NCI-H82 (cell line): ENCODE measurements around the gene FAM120A.
"Not testable (repeated sequence)": the region's sequence is repeated elsewhere in the genome, so short reads cannot be mapped to it uniquely, and the experiment has no call there.

Experiments
- DNase-seq: peaks from one replicate; lab custom pipeline; 2025; lab: John Stamatoyannopoulos, UW

The FAM120A gene

DNA sequence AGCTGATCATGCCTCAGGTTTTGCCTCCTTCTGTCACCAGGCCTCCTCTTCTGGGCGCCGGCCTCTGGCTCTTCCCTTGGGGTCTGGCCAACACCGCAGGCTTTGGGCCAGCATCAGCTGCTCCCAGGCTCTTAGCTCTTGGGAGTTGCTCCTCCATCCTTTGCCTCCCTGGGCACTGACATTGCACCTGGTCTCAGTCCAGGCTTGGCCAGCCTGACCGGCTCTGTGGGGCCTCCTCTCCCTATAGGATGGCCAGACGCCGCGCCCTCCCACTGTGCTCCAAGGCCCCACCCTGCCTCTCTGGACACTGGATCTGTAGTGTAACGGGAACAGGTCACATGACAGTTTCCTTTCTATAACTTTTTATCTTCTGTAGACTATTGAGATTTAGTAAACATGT is 59.7 kb downstream of the FAM120A start:
- not testable (repeated sequence) for DNase-seq

DNA sequence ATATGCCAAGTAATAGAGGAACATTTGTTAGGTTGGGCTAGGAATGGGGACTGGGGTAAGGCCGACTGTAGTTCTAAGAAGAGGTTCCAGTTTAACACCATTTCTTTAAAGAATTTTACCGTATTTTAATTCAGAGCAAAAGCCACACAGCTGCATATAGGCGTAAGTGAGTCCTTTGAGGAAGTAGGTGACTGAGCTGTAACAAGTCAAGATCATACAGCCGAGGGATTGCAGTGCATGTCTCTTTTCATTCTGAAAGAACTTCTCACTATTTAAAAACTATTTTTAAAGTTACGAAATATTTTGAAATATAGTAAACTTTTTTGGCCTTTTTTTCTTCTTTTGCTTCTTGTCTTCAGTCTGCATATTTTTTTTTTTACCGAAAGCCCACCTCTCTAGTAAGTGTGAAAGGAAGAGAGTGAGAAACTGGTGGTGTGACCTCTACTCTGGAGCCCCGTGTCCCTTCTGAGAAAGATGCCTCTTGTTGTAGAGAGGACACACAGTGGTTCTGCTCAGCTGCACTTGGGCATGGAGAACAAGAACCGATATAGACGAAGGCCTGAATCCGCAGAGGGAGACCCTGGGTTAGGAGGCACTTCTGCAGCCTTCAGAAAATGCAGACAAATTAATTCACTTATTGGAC is 60.8 kb downstream of the FAM120A start:
- not testable (repeated sequence) for DNase-seq

DNA sequence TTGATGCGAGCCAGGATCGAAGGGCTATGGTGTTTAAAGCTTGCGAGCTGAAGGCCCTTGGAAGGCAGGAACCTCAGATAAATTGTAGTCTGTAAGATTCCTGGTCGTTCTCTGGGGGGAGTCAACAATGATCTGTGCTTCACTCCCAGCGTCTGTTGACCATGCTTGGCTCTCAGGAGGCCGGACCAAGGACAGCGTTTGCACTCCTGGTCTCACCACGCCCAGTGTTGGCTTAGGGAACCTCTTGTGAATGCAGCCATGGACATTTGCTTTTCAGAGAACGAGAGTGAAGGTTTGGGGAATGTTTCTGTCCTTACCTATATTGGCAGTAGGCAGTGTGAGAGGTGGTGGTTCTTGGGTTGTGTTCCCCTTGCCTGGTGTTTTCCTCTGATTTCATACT is 62.1 kb downstream of the FAM120A start:
- DNase-seq, result no peak

DNA sequence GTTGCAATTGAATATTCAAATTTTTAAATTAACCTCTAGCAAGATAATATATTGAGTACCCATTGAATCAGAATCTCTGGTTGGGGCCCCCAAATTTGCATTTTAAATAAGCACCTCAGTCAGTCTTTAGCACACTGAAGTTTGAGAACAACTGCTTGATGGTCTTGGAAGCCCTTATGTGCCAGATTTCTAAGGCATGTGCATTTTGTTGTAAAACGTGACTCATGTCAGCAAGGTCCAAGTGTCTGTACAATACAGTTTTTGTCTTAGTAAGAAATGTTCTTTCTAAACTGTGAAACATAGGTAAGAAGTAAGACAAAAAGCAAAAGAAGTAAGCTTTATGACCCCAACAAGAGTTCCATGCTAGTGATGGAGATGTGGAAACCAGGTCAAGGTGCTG is 65.8 kb downstream of the FAM120A start:
- no peak for DNase-seq

DNA sequence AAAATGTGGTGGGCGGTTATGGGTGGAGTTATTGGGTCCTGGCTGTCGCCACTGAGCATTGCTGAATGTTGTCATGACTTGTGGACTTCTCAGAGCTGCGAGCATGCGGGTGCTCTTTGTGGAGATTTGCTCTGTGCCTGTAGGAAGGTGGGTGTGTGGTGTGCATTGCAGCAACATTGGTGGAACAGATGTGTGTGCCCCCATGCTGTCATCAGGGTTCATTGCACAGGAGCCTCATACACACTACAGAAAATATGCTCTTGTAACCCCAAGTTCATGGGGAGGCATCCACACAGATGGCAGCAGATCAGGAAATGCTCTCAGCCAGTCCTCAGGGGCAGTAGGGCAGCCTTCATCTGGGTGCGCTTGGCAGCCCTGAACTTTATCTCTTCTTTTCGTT is 69.0 kb downstream of the FAM120A start:
- DNase-seq, result no peak

DNA sequence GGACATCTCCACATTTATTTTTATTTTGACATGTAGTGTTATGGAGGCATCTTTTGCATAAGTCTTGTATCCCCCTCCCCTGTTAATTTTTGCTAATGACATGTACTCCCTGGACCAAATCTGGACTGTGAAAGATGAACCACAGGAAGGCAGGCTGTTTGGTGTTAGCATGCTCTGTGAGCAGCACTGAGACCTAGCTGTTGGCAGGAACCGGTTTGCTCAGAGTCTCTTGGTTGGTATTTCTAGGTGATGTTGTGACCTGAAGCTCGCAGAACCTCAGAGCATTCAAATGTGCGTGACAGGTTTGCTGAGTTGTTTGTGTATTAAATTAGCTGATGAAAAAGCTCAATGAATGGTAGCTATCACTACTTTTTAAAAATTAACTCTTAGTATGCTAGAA is 71.3 kb downstream of the FAM120A start:
- no peak for DNase-seq

DNA sequence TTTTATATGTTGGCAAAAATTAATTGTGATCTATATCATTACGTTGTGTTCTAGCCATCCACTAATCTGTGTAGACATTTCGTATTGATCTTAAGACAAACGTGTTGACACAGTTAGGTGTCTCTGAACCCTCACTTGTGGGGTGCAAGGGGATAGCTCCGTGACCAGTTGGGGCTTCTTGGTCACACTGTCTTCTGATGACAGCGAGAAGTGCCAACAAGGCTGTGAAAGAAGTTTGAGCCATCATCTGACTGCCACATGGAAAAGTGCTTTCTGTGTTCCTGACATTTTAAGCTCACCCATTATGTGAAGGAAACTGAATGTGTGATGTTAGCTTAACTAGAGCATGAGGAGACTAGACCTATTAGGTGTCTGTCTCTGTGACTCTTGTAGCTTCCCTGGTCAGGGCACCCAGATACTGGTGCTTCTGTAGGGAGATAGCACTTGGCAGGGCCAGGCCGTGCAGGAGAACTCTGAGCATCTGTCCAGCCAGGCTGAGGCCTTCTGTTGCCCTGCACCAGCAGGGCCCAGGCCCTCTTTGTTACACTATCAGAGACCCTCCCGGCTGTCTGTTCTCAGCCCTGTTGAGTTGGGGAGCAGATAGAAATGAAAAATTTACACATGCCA is 72.1 kb downstream of the FAM120A start:
- no peak for DNase-seq

DNA sequence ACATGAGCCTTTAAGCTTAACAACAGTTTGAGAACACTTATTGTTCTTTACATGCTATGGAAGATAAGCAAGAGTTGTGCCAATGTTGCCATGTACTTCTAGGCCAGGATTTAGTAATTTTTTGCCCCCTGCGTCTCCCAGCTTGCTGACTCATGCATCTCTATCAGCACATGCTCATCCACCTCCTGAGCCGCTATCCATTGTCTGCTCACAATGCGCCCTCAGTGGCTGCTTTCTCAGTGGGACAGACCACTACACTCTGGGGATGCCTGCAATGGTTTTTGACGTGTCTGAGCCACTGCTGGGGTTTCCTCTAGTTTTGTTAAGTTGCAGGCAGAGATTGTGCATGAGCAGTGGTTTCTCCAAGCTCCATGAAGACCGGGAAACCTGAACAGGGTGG is 74.0 kb downstream of the FAM120A start:
- no peak for DNase-seq

DNA sequence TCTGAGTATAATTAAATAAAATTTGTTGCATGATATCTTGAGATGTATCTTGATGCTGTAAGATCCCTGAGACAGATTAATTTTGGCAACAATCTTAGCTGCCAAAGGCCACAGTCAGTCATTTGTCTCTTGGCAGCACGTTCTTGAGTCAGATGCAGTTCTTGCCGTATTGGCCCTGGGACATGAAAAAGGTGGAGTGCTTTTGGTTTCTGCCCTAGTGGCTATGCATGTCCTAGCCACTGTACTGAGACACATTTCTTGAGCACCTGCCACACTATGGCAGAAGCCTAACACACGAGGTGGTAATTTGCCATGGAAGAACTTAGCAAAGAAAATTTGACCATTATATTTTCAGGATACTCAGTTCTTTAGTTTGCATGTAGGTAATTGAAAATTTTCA is 79.9 kb downstream of the FAM120A start:
- DNase-seq, result no peak

DNA sequence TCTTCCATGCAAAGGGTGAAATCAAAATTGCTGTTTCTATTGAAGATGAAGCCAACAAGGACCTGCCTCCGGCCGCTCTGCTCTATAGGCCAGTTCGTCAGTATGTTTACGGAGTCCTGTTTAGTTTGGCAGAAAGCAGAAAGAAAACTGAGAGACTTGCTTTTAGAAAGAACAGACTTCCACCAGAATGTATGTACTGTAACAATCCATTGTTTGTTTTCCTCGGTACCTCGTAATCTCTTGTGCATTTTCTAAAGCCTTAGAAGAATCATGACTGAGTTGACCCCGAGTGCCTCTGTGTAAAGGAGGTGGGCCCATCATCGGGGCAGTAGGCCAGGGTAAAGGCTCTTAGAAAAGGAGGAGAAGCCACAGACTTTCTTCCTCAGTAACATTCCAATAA is 80.7 kb downstream of the FAM120A start:
- DNase-seq, result no peak

DNA sequence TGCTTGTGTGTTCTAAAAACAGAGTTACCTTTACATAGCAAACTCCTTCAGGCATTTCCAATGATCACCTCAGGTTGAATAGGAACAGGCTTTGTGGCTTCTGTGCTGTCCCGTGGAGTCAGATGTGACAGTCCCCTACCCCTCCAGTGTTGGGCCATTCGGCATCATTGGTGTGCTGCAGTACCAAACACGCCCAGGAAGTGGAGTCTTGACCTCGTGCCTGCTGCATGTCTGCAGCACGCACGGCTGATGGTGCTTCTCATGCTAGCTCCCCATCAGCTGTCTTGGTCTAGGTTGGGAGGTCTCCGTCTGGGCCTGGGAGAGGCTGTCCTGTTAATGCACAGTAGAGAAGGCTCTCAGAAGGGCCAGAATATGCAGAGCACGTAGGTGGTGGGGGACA is 82.4 kb downstream of the FAM120A start:
- no peak for DNase-seq

DNA sequence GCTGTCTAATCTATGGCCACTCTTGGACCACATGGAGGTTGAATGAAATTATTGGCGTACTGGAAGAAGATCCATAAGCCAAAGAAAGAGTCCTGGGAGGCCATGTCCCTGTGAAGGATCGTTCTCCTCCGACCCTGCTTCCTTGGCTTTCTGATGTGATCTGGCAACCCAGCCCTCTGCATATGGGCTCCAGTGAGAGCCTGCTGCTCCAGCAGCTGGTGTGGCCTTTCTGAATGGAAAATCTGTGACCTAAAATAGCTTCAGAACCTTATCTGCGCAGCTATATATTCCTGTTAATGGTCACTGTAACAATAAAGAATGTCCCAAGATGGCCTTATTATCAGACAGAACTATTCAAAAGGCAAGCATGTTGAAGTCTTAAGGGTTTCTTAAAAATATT is 84.7 kb downstream of the FAM120A start:
- DNase-seq, result no peak

DNA sequence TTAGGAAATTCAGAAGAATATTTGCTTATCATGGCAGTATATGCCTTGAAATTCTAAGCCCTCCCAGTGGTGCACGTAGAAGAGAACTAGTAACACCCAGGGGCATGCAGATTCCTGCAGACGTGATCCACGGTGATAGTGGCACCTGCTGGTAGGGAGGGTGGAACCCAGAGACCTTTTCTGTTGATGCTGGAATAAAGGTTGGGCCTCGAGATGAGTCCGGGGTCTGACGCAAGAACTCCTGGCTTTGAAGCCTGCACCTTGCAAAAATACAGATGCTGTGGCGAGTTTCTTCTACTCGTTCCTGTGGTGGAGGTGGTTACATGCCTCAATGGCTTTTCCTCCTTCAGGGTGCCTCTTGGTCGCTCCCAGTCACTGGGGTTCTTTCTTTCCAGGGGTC is 85.4 kb downstream of the FAM120A start:
- no peak for DNase-seq

DNA sequence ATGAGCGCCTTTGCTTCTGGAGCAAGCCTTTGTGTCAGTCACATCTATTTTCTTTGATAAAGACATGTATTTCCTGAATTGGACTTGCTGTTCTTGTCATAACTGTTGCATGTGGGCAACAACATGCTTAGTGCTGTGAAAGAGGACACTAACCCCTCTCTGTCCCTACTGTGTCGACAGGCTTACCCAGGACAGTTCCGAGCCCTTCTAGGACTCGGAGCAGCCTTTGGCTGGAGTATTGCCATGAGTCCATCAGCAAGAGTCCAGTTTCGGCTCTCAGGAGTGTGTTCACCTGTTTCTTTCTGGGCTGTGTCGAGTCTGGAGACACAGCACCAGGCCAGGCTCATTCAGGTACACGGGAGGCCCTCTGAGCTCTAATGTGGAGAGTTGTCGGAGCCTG is 88.8 kb downstream of the FAM120A start:
- DNase-seq, result no peak

DNA sequence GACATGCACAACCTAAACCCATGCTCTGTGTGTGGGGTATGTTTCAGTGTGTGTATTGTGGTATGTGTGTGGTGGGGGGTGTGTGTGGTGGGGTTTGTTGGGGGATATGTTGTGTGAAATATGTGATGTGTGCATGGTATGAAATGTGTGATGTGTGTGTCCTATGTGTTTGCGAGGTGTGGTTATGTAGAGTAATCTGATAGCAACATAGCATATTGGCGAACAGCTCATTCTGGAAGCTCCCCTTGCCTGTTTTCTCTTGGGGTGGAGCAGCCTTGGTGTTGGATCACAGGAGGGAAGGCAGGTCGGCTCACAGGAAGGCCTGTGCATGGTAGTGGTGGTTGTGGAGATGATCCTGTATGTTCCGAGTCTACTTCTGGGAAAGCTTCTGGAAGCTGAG is 89.5 kb downstream of the FAM120A start:
- no peak for DNase-seq

DNA sequence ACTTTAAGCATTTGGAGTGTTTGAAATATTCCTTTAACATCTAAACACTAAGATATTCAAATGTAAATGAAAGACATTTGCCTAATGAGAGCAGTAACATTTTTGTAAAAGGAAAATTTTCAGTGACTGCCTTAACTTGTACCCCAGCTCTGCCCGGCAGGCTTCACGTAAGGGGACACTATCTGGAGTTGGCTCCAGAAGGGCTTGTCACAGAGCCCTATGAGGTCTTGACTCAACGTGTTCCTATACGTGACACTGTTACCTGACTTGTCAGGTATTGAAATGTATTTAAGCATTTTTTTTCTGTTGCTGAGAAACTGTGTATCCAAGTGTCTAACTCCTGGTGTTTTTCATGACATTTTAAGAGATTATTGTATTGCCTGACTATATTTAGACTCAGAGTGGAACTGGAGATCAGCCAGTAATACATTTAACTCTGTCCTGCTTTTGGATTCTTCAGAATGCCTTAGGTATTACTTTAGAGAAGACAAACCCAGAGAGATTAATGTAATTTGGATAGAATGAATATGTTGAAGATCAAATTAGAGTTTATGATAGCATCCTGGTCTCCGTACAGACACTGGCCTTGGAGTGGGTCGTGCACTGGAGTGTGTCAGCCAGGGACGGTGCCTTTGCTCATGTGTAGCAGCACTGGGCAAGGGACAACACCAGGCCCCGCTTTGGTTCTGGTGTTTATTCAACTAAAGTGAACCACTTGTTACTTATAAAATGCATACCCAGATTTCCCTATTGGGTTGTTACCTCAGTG is 90.3 kb downstream of the FAM120A start:
- DNase-seq, result no peak

DNA sequence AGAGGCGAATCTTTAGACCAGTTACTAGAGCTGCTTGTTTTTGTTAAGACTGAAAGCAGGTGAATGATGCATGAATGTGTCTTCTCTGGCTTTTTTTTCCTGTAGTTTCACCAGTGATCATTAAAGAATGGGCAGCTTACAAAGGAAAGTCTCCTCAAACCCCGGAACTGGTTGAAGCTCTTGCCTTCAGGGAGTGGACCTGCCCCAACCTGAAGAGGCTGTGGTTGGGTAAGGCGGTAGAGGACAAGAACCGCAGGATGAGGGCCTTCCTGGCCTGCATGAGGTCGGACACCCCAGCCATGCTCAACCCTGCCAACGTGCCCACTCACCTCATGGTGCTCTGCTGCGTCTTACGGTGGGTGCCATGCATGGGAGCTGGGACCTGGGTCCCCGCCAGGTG is 91.6 kb downstream of the FAM120A start:
- no peak for DNase-seq

DNA sequence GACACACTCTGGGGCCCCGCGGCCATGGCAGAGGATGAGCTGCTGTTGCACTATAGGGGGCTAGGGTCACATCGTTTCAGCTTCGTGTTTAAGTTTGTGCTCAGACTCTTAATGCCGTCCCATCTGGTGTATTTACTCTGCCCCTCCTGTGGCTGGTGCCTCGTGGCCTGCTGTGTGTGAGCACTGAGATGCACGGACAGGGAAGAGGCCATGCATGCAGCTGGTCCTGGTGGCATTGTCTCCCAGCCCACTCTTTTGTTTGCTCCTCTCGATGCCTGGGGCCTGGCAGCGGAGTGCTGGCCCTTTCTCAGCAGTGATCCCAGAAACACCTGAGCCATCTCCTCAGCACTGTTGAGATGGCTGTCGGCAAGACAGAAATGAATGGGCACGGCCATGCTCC is 94.9 kb downstream of the FAM120A start:
- DNase-seq, result no peak

DNA sequence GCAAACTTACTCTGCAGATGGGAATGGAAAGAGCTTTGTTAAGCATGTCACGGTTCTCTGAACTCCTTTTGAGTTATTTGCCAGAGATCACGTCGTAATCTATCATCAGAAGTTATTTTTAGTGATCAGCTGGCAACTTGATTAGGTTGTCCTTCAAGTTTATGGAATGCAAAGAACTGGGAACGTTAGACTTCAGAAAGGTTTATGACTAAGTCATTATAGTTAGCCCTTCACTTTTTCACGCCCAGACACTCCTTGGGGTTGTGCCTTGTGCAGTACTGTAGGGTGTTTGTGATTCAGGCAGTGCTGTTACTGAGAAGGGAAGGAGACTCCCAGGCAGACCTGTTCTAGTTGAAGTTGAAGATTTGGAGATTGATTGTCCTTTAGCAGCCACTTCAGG is 98.1 kb downstream of the FAM120A start:
- no peak for DNase-seq

DNA sequence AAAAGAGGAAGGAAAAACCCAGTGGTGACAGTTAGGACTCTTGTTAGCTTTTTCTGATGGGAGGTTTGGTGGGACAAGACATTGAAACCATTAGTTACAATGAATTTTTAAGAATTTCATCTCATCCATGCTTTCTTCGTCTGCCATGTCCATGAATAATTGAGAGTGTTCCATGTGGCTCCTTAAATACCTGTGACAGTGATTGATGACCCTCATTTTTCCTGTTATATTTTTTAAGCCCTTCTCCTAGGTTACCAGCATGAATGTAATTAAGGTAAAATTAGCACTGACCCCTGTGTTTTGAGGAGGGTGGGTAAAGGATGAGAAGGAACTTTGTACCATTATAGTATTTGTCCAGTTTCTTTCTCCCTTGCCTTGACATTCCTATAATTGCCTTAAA is 101.4 kb downstream of the FAM120A start:
- no peak for DNase-seq

DNA sequence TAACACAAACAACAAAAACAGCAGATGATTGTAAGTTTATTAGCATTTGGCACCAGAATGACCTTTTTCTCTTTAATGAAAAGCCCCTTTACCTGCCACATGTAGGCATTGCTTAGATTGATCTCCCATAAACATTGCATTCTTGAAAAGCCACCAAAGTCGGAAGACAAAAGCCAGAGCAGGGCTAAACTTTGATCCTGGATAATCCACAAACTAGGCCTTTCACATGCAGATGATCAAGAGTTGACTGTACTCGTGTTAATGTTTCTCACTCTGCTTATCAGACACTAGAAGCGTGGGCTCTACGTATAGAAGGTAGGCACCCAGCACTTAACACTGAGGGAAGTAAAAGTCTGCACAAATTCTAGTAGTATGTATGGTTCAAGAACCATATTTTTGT is 103.9 kb downstream of the FAM120A start:
- no peak for DNase-seq

DNA sequence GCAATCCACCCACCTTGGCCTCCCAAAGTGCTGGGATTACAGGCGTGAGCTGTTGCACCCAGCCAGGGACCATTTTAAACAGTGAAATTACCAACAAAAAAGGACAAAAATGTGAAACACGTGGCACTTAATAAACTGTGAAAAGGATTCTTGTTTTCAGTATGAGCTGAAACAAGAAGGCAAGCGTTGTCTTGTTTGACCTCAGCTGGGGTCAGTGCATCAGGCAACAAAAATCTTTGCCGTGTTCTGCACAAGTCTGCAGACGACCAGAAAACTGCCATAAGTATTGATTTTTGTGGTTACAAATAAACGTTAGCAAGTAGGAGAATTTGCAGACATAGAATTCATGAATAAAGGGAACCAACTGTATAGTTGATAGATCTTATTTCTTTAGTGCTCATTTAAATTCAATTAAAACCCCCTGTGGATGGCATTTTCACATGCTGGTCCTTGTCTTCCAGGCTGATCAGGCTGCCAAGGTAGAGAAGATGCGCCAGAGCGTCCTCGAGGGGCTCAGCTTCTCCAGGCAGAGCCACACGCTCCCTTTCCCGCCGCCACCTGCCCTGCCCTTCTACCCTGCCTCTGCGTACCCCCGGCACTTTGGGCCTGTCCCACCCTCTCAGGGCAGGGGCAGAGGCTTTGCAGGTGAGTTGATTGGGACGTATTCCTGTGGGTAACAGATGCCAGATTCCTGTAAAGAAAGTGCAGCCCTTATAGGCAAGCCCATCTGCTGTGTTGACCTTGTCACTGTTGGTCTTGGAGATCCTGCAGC is 106.1 kb downstream of the FAM120A start:
- no peak for DNase-seq

DNA sequence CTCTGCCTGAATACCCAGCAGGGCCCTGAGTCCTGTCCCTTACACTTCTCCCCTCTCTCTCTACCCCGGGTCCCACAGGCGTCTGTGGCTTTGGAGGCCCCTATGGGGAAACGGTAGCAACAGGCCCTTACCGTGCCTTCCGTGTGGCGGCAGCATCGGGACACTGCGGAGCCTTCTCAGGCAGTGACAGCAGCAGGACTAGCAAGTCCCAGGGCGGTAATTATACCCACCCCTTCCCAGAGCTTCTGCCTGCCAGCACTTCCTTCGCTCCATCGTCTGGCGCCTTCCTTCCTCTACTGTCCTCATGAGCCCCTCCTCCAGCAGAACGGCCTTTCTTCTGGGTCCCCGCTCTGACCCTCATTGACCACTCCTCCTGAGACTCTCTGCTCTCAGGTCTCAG is 107.0 kb downstream of the FAM120A start:
- DNase-seq, result no peak
